HCT116 (cell line): ENCODE measurements around the gene PKN1. TPM values are rescaled to one million over a fixed set of nuclear protein-coding genes. Genes with fewer than 3 reads are reported as not detected.

Experiments
- total RNA-seq: library from RNA; stranded (reverse); gene quantifications from one replicate; pipeline ENCODE4 v1.2.1, GENCODE V29; 2021; ENCODE audit not compliant: unreplicated experiment

The PKN1 gene
- total RNA-seq, 1 experiment from 2014 or later, result 248 TPM

Other genes with a start within 250 kb of the PKN1 start
- 88.6 TPM for gene ADGRL1, start 227.1 kb upstream of the PKN1 start, total RNA-seq
- gene ADGRE5, start 51.9 kb upstream of the PKN1 start, total RNA-seq, result 98.1 TPM
- gene DDX39A, start 14.0 kb upstream of the PKN1 start, total RNA-seq, result 152 TPM
- 1.1 TPM for gene PTGER1, start 42.0 kb downstream of the PKN1 start, total RNA-seq
- gene GIPC1, start 62.8 kb downstream of the PKN1 start, total RNA-seq, result 103 TPM
- 175 TPM for gene DNAJB1, start 85.1 kb downstream of the PKN1 start, total RNA-seq
- gene TECR, start 96.3 kb downstream of the PKN1 start, total RNA-seq, result 232 TPM
- 167 TPM for gene NDUFB7, start 138.8 kb downstream of the PKN1 start, total RNA-seq
- gene CLEC17A, start 149.8 kb downstream of the PKN1 start, total RNA-seq, result not detected
- not detected for gene ADGRE3, start 241.5 kb downstream of the PKN1 start, total RNA-seq